HG03045 (cell line): ENCODE results near the gene AVPR2.

Experiments
- ATAC-seq: cut with Tn5 transposase; IDR thresholded peaks from one replicate; pipeline ENCODE4 v1.9.1; 2021; ENCODE audit warnings: mild to moderate bottlenecking, moderate library complexity; ENCODE audit not compliant: unreplicated experiment

Gene AVPR2

GRCh38 chrX:153948847-153949805 lies 44.7 kb downstream of the AVPR2 start:
- ATAC-seq, result no peak

- no peak for ATAC-seq
Measured at GRCh38 chrX:153950127-153950526, 45.7 kb downstream of the AVPR2 start.

GRCh38 chrX:153951683-153952372 lies 47.4 kb downstream of the AVPR2 start:
- ATAC-seq, result no peak

GRCh38 chrX:153952373-153953026 lies 48.0 kb downstream of the AVPR2 start:
- no peak for ATAC-seq

- ATAC-seq, result no peak
Measured at GRCh38 chrX:153953342-153953830, 48.9 kb downstream of the AVPR2 start.

- ATAC-seq, result no peak
Measured at GRCh38 chrX:153953892-153954557, 49.6 kb downstream of the AVPR2 start.

- ATAC-seq, result no peak
Measured at GRCh38 chrX:153954558-153955227, 50.2 kb downstream of the AVPR2 start.

GRCh38 chrX:153955228-153955732 lies 50.8 kb downstream of the AVPR2 start:
- ATAC-seq, result no peak

- ATAC-seq, result no peak
Measured at GRCh38 chrX:153956044-153956907, 51.8 kb downstream of the AVPR2 start.
